NOMO-1 (cell line): ENCODE results near the gene NME7.
"Not testable (repeated sequence)": the region's sequence is repeated elsewhere in the genome, so short reads cannot be mapped to it uniquely, and the experiment has no call there.

Source experiments
- DNase-seq, 2 experiments: peaks; one replicate each; lab custom pipeline; 2025; ENCODE audit not compliant: unreplicated experiment in 2 of 2; lab: John Stamatoyannopoulos, UW

NME7 gene

GRCh38 chr1:169308313-169309039, 59.1 kb downstream of the NME7 start:
- DNase-seq, result no peak

- DNase-seq, result no peak
Observed at GRCh38 chr1:169307176-169307575, 60.4 kb downstream of the NME7 start.

- DNase-seq, result no peak
Observed at GRCh38 chr1:169305948-169306347, 61.6 kb downstream of the NME7 start.

- no peak for DNase-seq
Observed at GRCh38 chr1:169305356-169305755, 62.2 kb downstream of the NME7 start.

GRCh38 chr1:169300854-169301253, 66.7 kb downstream of the NME7 start:
- no peak for DNase-seq

GRCh38 chr1:169298441-169298840, 69.2 kb downstream of the NME7 start:
- no peak for DNase-seq

- no peak for DNase-seq
Observed at GRCh38 chr1:169295846-169296245, 71.8 kb downstream of the NME7 start.

GRCh38 chr1:169295425-169295824, 72.2 kb downstream of the NME7 start:
- peak in 1 of 2 experiments; percentile 17 for DNase-seq

GRCh38 chr1:169289016-169289415, 78.6 kb downstream of the NME7 start:
- no peak for DNase-seq

- no peak for DNase-seq
Observed at GRCh38 chr1:169288011-169288414, 79.6 kb downstream of the NME7 start.

GRCh38 chr1:169287280-169287679, 80.3 kb downstream of the NME7 start:
- no peak for DNase-seq

GRCh38 chr1:169281562-169281961, 86.0 kb downstream of the NME7 start:
- not testable (repeated sequence) for DNase-seq

- no peak for DNase-seq
Observed at GRCh38 chr1:169271098-169271497, 96.5 kb downstream of the NME7 start.

- DNase-seq, result no peak
Observed at GRCh38 chr1:169266133-169266532, 101.5 kb downstream of the NME7 start.

- no peak for DNase-seq
Observed at GRCh38 chr1:169263059-169263458, 104.5 kb downstream of the NME7 start.

- DNase-seq, result no peak
Observed at GRCh38 chr1:169261884-169262283, 105.7 kb downstream of the NME7 start.

- DNase-seq, result no peak
Observed at GRCh38 chr1:169260478-169261151, 107.0 kb downstream of the NME7 start.

GRCh38 chr1:169259816-169260215, 107.8 kb downstream of the NME7 start:
- DNase-seq, result no peak

- DNase-seq, result no peak
Observed at GRCh38 chr1:169250795-169251194, 116.8 kb downstream of the NME7 start.

- DNase-seq, result no peak
Observed at GRCh38 chr1:169250022-169250421, 117.6 kb downstream of the NME7 start.

GRCh38 chr1:169249611-169250010, 118.0 kb downstream of the NME7 start:
- no peak for DNase-seq

GRCh38 chr1:169245706-169246105, 121.9 kb downstream of the NME7 start:
- DNase-seq, result no peak
